GM21786 (cell line): Measurements from ENCODE around the gene RAB11FIP3.

ENCODE experiments used
- ATAC-seq: cut with Tn5 transposase; IDR thresholded peaks from one replicate; pipeline ENCODE4 v1.9.1; 2021; ENCODE audit not compliant: unreplicated experiment

Gene RAB11FIP3

GRCh38 chr16:389352-389751 is 36.1 kb upstream of the RAB11FIP3 start:
- no peak for ATAC-seq

GRCh38 chr16:391885-392335 is 33.5 kb upstream of the RAB11FIP3 start:
- no peak for ATAC-seq

GRCh38 chr16:392450-393030 is 32.9 kb upstream of the RAB11FIP3 start:
- ATAC-seq = no peak

- no peak for ATAC-seq
Observed at GRCh38 chr16:396199-396598, 29.2 kb upstream of the RAB11FIP3 start.

- ATAC-seq = no peak
Observed at GRCh38 chr16:396605-397004, 28.8 kb upstream of the RAB11FIP3 start.

GRCh38 chr16:397135-397661 is 28.3 kb upstream of the RAB11FIP3 start, which contains the start of gene NME4:
NME4 (plus strand) TSS chr16:397199; CDS start chr16:397223, 24 bp downstream.
- no peak for ATAC-seq

GRCh38 chr16:397736-398332 is 27.6 kb upstream of the RAB11FIP3 start:
- no peak for ATAC-seq

GRCh38 chr16:398561-399339 is 26.7 kb upstream of the RAB11FIP3 start:
- no peak for ATAC-seq

GRCh38 chr16:399340-400019 is 26.0 kb upstream of the RAB11FIP3 start:
- no peak for ATAC-seq

GRCh38 chr16:400061-400591 is 25.3 kb upstream of the RAB11FIP3 start:
- no peak for ATAC-seq

GRCh38 chr16:401468-402348 is 23.7 kb upstream of the RAB11FIP3 start, which contains the start of gene DECR2:
DECR2 (plus strand) TSS chr16:401885; CDS start chr16:401964, 79 bp downstream.
- peak; percentile 49 for ATAC-seq

- no peak for ATAC-seq
Observed at GRCh38 chr16:404971-405486, 20.4 kb upstream of the RAB11FIP3 start.

- no peak for ATAC-seq
Observed at GRCh38 chr16:405548-406506, 19.6 kb upstream of the RAB11FIP3 start.

- ATAC-seq = no peak
Observed at GRCh38 chr16:407253-407652, 18.2 kb upstream of the RAB11FIP3 start.

- no peak for ATAC-seq
Observed at GRCh38 chr16:410516-411178, 14.8 kb upstream of the RAB11FIP3 start.

- ATAC-seq = no peak
Observed at GRCh38 chr16:411576-412265, 13.7 kb upstream of the RAB11FIP3 start.

- ATAC-seq = no peak
Observed at GRCh38 chr16:414395-415169, 10.9 kb upstream of the RAB11FIP3 start.
